SK-N-MC (cell line): ENCODE measurements around the gene SELENOT.

Source experiments
- EZH2 ChIP-seq: fragments of 200-600 bp; sonication (generic); IDR thresholded peaks from one replicate; pipeline ENCODE4 v1.6.1; 2017; ENCODE audit warnings: antibody characterized with exemption
- FOXP2 ChIP-seq: optimal IDR thresholded peaks from 2 replicates; pipeline ENCODE3; 2011; ENCODE audit warnings: mild to moderate bottlenecking, moderate library complexity; ENCODE audit not compliant: insufficient read depth; ENCODE audit errors: extremely low read length, control extremely low read depth
- POLR2AphosphoS5 ChIP-seq: IDR thresholded peaks from 2 replicates; pipeline ENCODE4 v1.6.1; 2012; ENCODE audit warnings: mild to moderate bottlenecking, low read depth, low read length, borderline replicate concordance

GRCh38 chr3:150556792-150557191 is 46.3 kb upstream of the SELENOT start:
- no peak for TF ChIP-seq POLR2AphosphoS5
- TF ChIP-seq FOXP2: no peak
- TF ChIP-seq EZH2: no peak
